DND-41 (cell line): ENCODE data around the gene RNF217.

Experiments
- CTCF ChIP-seq: IDR thresholded peaks from 2 replicates; pipeline ENCODE4 v1.5.1; 2012; ENCODE audit warnings: borderline replicate concordance, low read length, moderate library complexity, mild to moderate bottlenecking; ENCODE audit not compliant: poor library complexity, severe bottlenecking; ENCODE audit errors: extremely low read depth
- EZH2 ChIP-seq: IDR thresholded peaks from 3 replicates; pipeline ENCODE4 v1.6.1; 2012; ENCODE audit warnings: borderline replicate concordance, low read depth, mild to moderate bottlenecking, moderate library complexity, low read length, inconsistent platforms; ENCODE audit not compliant: severe bottlenecking

- TF ChIP-seq EZH2 (no peak), CTCF (no peak)
These were observed 137.9 kb downstream of the RNF217 start for GRCh38 chr6:125100074-125100652.
